GM12878 (cell line): ENCODE results near the gene COL1A2. TPM values are rescaled to one million over a fixed set of nuclear protein-coding genes. Genes with fewer than 3 reads are reported as not detected.

ENCODE experiments used
- ATAC-seq: fragments of 200-7000 bp; cut with Tn5 transposase; 3 replicates; pipeline ENCODE4 v1.9.1; 2020; ENCODE audit warnings: mild to moderate bottlenecking, moderate library complexity
- BruUV-seq: library from RNA; stranded (reverse); fragments of 400-500 nt; replicated peaks from 2 replicates; lab custom pipeline; 2021; lab: Mats Ljungman, UMichigan
- CTCF ChIA-PET: fragments of 300-600 bp; sonication (Branson Sonifier 250); formaldehyde crosslinking; extraction: SDS; loops from one replicate; lab custom pipeline; 2021; ENCODE audit warnings: inconsistent platforms; lab: Yijun Ruan, JAX
- POLR2A ChIA-PET: fragments of 350-600 bp; formaldehyde crosslinking; extraction: SDS; loops from one replicate; lab custom pipeline; 2021; ENCODE audit warnings: inconsistent platforms; lab: Charles Lee
- RAD21 ChIA-PET: fragments of 300-600 bp; sonication (Branson Sonifier 250); formaldehyde crosslinking; loops from one replicate; lab custom pipeline; 2023; ENCODE audit warnings: antibody characterized with exemption; ENCODE audit not compliant: unreplicated experiment; lab: Charles Lee
- SMC1A ChIA-PET: fragments of 300-600 bp; sonication (Branson Sonifier 250); formaldehyde crosslinking; loops from one replicate; lab custom pipeline; 2023; ENCODE audit not compliant: unreplicated experiment, uncharacterized antibody; lab: Charles Lee
- DNase-seq: peaks from one replicate; pipeline ENCODE4 v3.0.0-alpha.2; 2011; ENCODE audit warnings: low read depth, low spot score
- FAIRE-seq: peaks from 3 replicates; lab custom pipeline; 2011; peaks lifted over from hg19 to GRCh38; lab: Jason Lieb, UNC
- H2AFZ ChIP-seq: 2 replicates; pipeline ENCODE4 v1.6.0; 2011; ENCODE audit warnings: low read depth, low read length, control low read depth; ENCODE audit not compliant: control insufficient read depth
- H3K27ac ChIP-seq: 2 replicates; pipeline ENCODE4 v1.5.1; 2011; ENCODE audit warnings: control low read depth; ENCODE audit not compliant: control insufficient read depth, insufficient read depth
- H3K27me3 ChIP-seq, 2 experiments: replicated peaks in 1 of 2; 2 replicates each; pipeline versions ENCODE4 v1.6.0 to v1.6.1; 2011; ENCODE audit warnings: low read length in 1 of 2; ENCODE audit not compliant: control insufficient read depth in 2 of 2, insufficient read depth in 2 of 2
- H3K36me3 ChIP-seq, 2 experiments: 2 replicates each; pipeline ENCODE4 v1.5.1; 2011; ENCODE audit warnings: low read length in 1 of 2; ENCODE audit not compliant: control insufficient read depth in 2 of 2, insufficient read depth in 2 of 2
- H3K4me1 ChIP-seq: 2 replicates; pipeline ENCODE4 v1.6.1; 2011; ENCODE audit warnings: mild to moderate bottlenecking, low read length, moderate library complexity, mixed read lengths; ENCODE audit not compliant: control insufficient read depth, insufficient read depth
- H3K4me2 ChIP-seq: 2 replicates; pipeline ENCODE4 v1.6.0; 2011; ENCODE audit warnings: control low read depth; ENCODE audit not compliant: control insufficient read depth, insufficient read depth
- H3K4me3 ChIP-seq: fragments of 200-600 bp; sonication (generic); 2 replicates; pipeline ENCODE4 v1.5.1; 2016
- H3K79me2 ChIP-seq: 2 replicates; pipeline ENCODE4 v1.6.0; 2011; ENCODE audit warnings: low read length; ENCODE audit not compliant: control insufficient read depth, insufficient read depth
- H3K9ac ChIP-seq: 2 replicates; pipeline ENCODE4 v1.8.0; 2011; ENCODE audit warnings: low read length, control low read depth, mixed read lengths; ENCODE audit not compliant: control insufficient read depth, insufficient read depth
- H3K9me3 ChIP-seq: replicated peaks from 3 replicates; pipeline ENCODE4 v1.5.1; 2011; ENCODE audit warnings: mild to moderate bottlenecking, low read length; ENCODE audit not compliant: control insufficient read depth, insufficient read depth
- H4K20me1 ChIP-seq: 2 replicates; pipeline ENCODE4 v1.6.0; 2011; ENCODE audit not compliant: control insufficient read depth, insufficient read depth
- NR2F1 ChIP-seq: fragments of 450-650 bp; conservative IDR thresholded peaks from 2 replicates; pipeline ENCODE4 v1.6.1; 2017; ENCODE audit warnings: mild to moderate bottlenecking
- RAD21 ChIP-seq: IDR thresholded peaks from 2 replicates; pipeline ENCODE4 v1.6.1; 2011; ENCODE audit warnings: mild to moderate bottlenecking, low read depth, low read length, moderate library complexity; ENCODE audit not compliant: insufficient read depth
- SKIL ChIP-seq: fragments of 450-650 bp; IDR thresholded peaks from 2 replicates; pipeline ENCODE4 v1.6.1; 2017; ENCODE audit warnings: mild to moderate bottlenecking, low read depth, inconsistent platforms; ENCODE audit not compliant: poor library complexity, severe bottlenecking
- SMC3 ChIP-seq: IDR thresholded peaks from 2 replicates; pipeline ENCODE4 v1.6.1; 2011; ENCODE audit warnings: low read length, improper control_type of control experiment, borderline replicate concordance
- YY1 ChIP-seq: IDR thresholded peaks from 2 replicates; pipeline ENCODE4 v1.6.1; 2011; ENCODE audit warnings: low read depth, mild to moderate bottlenecking, low read length
- whole genome bisulfite sequencing: methylation state at CpG from one replicate; pipeline ENCODE4 v1.1.6; 2016; ENCODE audit warnings: low lambda C conversion rate; ENCODE audit not compliant: insufficient replicate concordance, insufficient coverage; ENCODE audit errors: missing lambda C conversion rate; 5-methylcytosine and 5-hydroxymethylcytosine counted together
- in situ Hi-C: fragments of 300-500 bp; cut with MboI; formaldehyde crosslinking; loops from 9 replicates; pipeline ENCODE4 v1.14.3; 2018; ENCODE audit warnings: mixed read lengths
- intact Hi-C: fragments of 100-400 bp; cut with micrococcal nuclease; formaldehyde crosslinking; loops from one replicate; pipeline ENCODE4 v1.14.2; 2022; ENCODE audit not compliant: unreplicated experiment
- polyA plus RNA-seq, 11 experiments: library from polyadenylated mRNA; depleted of rRNA in 4 of 11; unstranded in 6 of 11; stranded (reverse) in 5 of 11; fragments of >200 nt; fragmentation: Nextera tagmentation in 4 of 11; fragmentation: Illumina TruSeq in 1 of 11; extraction: Ambion mirVana in 4 of 11; extraction: Trizol in 1 of 11; gene quantifications; 1 replicate in 1 of 11; 2 replicates in 10 of 11; pipeline versions ENCODE4 v1.2.1 to v1.2.3, GENCODE V29; 2011 to 2016; ENCODE audit warnings: inconsistent platforms in 2 of 11, missing spikeins in 2 of 11, low read depth in 1 of 11
- total RNA-seq, 4 experiments: library from RNA; depleted of rRNA in 3 of 4; stranded (reverse); fragments of >200 nt in 3 of 4; fragmentation: Illumina TruSeq in 1 of 4; extraction: Trizol in 1 of 4; gene quantifications; 2 replicates each; pipeline versions ENCODE4 v1.2.1 to v1.2.3, GENCODE V29; 2013 to 2021
- TF ChIP-seq, protein P1 (sequence below), 3 experiments: IDR thresholded peaks in 2 of 3; conservative IDR thresholded peaks in 1 of 3; 2 replicates each; pipeline ENCODE4 v1.5.1; 2011; ENCODE audit warnings: low read depth in 3 of 3, low read length in 3 of 3, mild to moderate bottlenecking in 3 of 3, control low read depth in 2 of 3, moderate library complexity in 2 of 3, inconsistent platforms in 1 of 3, mixed read lengths in 1 of 3; ENCODE audit not compliant: control insufficient read depth in 2 of 3, insufficient read depth in 1 of 3; ENCODE audit errors: extremely low read depth in 1 of 3

COL1A2 gene
- total and polyA plus RNA-seq, 10 of the 15 experiments (the other 5 are each of a cell fraction or from before 2014, with no cell fraction given), result 0.03 to 2.5 (median 0.76) TPM; not detected in 4

DNA sequence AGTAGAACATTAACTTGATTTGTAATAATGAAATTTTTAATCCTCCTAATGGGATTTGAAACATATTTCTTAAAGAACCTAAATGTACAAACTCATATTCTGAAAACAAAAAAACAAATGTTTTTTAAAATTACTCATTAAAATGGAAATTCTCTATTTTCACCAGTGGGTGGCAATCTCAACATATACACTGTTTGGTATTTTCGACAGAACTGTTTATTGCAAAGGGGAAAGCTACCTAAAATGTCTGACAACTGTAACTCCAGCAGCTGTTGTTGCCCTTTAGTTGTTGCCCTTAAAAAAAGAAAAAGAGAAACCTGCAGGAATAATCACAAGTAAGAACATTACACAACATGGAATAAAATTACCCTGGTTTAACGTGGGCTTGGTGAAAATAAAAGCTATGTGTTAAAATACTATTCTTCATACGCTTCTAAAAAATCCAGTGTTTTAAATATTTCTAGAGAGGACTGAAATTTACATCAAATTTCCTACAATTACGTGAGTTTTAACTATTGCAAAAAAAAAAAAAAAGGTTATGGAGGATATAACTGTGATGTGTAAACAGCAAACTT is 54.5 kb downstream of the COL1A2 start:
- H3K79me2 ChIP-seq, result no peaks in the 10 kb centered on the region
- intact Hi-C loops (loop anchor here (1.0 to 5.0 kb wide), 5 partner anchors 207 to 1238 kb away; partner anchors contain the start of gene SGCE), in situ Hi-C loops (loop anchor here (25.0 kb wide), 1 partner anchor 1238 kb away; no protein-coding TSS in a partner anchor)
- no peaks in the 10 kb centered on the region for H3K9me3 ChIP-seq
- peak; percentile 68 for ATAC-seq
- no TSS peak for BruUV-seq
- RAD21 ChIA-PET, result interaction anchor here (0.6 to 4.0 kb wide), 47 partner anchors 9 to 1240 kb away, joined by 3 to 92 read pairs (median 4); partner anchors contain the start of gene SGCE
- SMC1A ChIA-PET, result interaction anchor here (0.6 to 6.1 kb wide), 58 partner anchors 9 to 1422 kb away, joined by 3 to 68 read pairs (median 4); partner anchors contain the start of gene SGCE
- H3K4me2 ChIP-seq, result no peak overlapping the region
- 49% methylated on average over 4 of the region's 4 CpGs for WGBS
- peak overlapping the region; percentile 56 for H2AFZ ChIP-seq
- no peak for TF ChIP-seq NR2F1
- peak; percentile 94 for TF ChIP-seq RAD21
- TF ChIP-seq SKIL, result peak; percentile 18
- peak; percentile 78 for TF ChIP-seq SMC3
- TF ChIP-seq YY1, result peak; percentile 71; the same call in 1 of the 2 replicates
- TF ChIP-seq, protein P1, sequence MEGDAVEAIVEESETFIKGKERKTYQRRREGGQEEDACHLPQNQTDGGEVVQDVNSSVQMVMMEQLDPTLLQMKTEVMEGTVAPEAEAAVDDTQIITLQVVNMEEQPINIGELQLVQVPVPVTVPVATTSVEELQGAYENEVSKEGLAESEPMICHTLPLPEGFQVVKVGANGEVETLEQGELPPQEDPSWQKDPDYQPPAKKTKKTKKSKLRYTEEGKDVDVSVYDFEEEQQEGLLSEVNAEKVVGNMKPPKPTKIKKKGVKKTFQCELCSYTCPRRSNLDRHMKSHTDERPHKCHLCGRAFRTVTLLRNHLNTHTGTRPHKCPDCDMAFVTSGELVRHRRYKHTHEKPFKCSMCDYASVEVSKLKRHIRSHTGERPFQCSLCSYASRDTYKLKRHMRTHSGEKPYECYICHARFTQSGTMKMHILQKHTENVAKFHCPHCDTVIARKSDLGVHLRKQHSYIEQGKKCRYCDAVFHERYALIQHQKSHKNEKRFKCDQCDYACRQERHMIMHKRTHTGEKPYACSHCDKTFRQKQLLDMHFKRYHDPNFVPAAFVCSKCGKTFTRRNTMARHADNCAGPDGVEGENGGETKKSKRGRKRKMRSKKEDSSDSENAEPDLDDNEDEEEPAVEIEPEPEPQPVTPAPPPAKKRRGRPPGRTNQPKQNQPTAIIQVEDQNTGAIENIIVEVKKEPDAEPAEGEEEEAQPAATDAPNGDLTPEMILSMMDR (IDR thresholded peaks at IDR 0.05 in 2 of 3, conservative IDR thresholded peaks at IDR 0.05 in 1 of 3; ENCODE audit: control insufficient read depth in 2 of 3, extremely low read depth in 1 of 3, insufficient read depth in 1 of 3, low read depth in 3 of 3, low read length in 3 of 3), result peak; percentile 47 to 61 (median 52); a peak in 5 of 6 replicates
- H3K27me3 ChIP-seq, result no peaks in the 10 kb centered on the region; a peak in 1 of 4 replicates
- no peak overlapping the region for H3K9ac ChIP-seq
- H3K4me1 ChIP-seq, result no peaks in the 10 kb centered on the region
- peak; percentile 8 for DNase-seq
- no peak overlapping the region for H3K27ac ChIP-seq
- no peaks in the 10 kb centered on the region for H4K20me1 ChIP-seq
- CTCF ChIA-PET, result interaction anchor here (0.6 to 5.6 kb wide), 57 partner anchors 9 to 1239 kb away, joined by 3 to 69 read pairs (median 4); partner anchors contain the start of gene SGCE
- no peaks in the 10 kb centered on the region for H3K36me3 ChIP-seq
- FAIRE-seq, result peak; percentile 85
- POLR2A ChIA-PET, result interaction anchor here (0.6 kb wide), 2 partner anchors 376 to 483 kb away, joined by 3 to 5 read pairs; no protein-coding TSS in a partner anchor
- no peak overlapping the region for H3K4me3 ChIP-seq
